Ishikawa (cell line): ENCODE data around the gene VDR.

Experiments
- CEBPB ChIP-seq: IDR thresholded peaks from 2 replicates; pipeline ENCODE4 v1.6.1; 2012
- EP300 ChIP-seq: IDR thresholded peaks from 2 replicates; pipeline ENCODE4 v1.6.1; 2012; ENCODE audit warnings: borderline replicate concordance
- FOXM1 ChIP-seq: IDR thresholded peaks from 2 replicates; pipeline ENCODE4 v1.6.1; 2012; ENCODE audit warnings: low read depth, borderline replicate concordance
- NFIC ChIP-seq: IDR thresholded peaks from 2 replicates; pipeline ENCODE4 v1.6.1; 2012
- RAD21 ChIP-seq: IDR thresholded peaks from 2 replicates; pipeline ENCODE4 v1.6.1; 2012; ENCODE audit warnings: low read depth
- TAF1 ChIP-seq: IDR thresholded peaks from 2 replicates; pipeline ENCODE4 v1.6.1; 2012; ENCODE audit warnings: low read depth, mild to moderate bottlenecking
- TEAD4 ChIP-seq: IDR thresholded peaks from 2 replicates; pipeline ENCODE4 v1.6.1; 2012
- YY1 ChIP-seq: IDR thresholded peaks from 2 replicates; pipeline ENCODE4 v1.6.1; 2012; ENCODE audit warnings: low read depth
- TF ChIP-seq, protein P1 (sequence below): IDR thresholded peaks from 2 replicates; pipeline ENCODE4 v1.6.1; 2012

DNA sequence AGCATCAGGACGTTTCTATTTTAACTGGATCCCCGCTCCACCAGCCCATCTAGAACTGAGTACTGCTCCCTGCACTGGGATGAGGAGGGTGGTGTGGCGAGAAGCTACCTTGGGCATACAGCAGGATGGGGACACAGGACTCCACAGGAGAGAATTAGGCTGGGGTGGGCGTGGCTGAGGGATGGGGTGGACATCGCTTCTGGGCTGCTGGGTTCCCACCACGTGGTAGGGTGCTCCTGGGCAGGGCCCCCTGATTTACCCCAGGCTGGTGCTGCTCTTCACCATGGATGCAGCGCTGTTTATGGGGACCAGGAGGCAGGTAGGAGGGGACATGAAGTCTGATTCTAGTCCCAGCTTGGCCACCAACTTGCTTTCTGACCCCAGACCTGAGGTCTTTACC, 41.9 kb downstream of the VDR start:
- TF ChIP-seq YY1, result no peak
- TF ChIP-seq RAD21, result no peak
- TF ChIP-seq NFIC, result no peak
- TF ChIP-seq, protein P1, sequence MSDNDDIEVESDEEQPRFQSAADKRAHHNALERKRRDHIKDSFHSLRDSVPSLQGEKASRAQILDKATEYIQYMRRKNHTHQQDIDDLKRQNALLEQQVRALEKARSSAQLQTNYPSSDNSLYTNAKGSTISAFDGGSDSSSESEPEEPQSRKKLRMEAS, result no peak
- no peak for TF ChIP-seq CEBPB
- TF ChIP-seq FOXM1, result no peak
- no peak for TF ChIP-seq TAF1
- no peak for TF ChIP-seq TEAD4
- TF ChIP-seq EP300, result no peak
